Measurements from ENCODE around the gene IFI16.

DNA sequence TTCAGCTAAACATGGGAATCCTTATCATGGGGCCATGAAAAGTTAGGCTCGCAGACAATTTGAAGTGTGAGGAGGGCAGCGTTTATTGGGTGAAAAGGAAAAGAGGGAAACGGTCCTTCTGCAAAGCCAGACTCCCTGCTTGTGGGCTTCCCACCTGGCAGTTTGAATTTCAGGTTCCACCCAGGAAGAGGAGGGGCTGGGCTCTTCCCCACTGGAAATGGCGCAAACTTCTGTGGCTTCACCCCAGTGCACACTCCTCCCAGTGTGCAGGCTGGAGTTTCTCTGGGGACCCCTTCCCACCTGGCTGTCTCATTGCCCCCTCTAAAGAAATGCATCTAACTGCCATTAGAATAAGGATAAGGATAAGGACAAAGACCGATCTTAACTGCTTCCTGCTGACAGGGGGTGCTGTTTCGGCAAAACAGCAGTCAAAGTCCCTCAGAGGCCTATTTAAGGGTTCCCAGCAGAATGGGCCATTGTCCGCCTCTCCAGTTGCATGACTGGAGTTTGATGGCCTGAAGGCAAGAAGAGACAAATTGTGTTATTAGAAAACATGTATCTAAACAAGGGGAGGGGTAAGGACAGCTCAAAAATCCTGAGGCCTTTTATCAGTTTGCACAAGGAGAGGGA, 46.5 kb downstream of the IFI16 start:
- TF ChIP-seq, protein P1, sequence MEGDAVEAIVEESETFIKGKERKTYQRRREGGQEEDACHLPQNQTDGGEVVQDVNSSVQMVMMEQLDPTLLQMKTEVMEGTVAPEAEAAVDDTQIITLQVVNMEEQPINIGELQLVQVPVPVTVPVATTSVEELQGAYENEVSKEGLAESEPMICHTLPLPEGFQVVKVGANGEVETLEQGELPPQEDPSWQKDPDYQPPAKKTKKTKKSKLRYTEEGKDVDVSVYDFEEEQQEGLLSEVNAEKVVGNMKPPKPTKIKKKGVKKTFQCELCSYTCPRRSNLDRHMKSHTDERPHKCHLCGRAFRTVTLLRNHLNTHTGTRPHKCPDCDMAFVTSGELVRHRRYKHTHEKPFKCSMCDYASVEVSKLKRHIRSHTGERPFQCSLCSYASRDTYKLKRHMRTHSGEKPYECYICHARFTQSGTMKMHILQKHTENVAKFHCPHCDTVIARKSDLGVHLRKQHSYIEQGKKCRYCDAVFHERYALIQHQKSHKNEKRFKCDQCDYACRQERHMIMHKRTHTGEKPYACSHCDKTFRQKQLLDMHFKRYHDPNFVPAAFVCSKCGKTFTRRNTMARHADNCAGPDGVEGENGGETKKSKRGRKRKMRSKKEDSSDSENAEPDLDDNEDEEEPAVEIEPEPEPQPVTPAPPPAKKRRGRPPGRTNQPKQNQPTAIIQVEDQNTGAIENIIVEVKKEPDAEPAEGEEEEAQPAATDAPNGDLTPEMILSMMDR (IDR thresholded peaks at IDR 0.05) = no peak
- no peak for TF ChIP-seq POLR2A (IDR thresholded peaks at IDR 0.05)
- TF ChIP-seq POLR2AphosphoS5 (IDR thresholded peaks at IDR 0.05; ENCODE audit: insufficient read depth in 1 of 2, low read depth in 1 of 2) = no peak

All from vagina (tissue), 2 donors.